Smooth muscle cell of the brain vasculature (primary cell): ENCODE measurements around the gene CAMTA2.
A peak's percentile ranks its signal among the peaks of the same experiment; 100 is the strongest.

Source experiments
- DNase-seq: peaks from one replicate; pipeline ENCODE4 v3.0.0-alpha.2; 2012; ENCODE audit warnings: low read depth, low spot score

Gene CAMTA2

DNA sequence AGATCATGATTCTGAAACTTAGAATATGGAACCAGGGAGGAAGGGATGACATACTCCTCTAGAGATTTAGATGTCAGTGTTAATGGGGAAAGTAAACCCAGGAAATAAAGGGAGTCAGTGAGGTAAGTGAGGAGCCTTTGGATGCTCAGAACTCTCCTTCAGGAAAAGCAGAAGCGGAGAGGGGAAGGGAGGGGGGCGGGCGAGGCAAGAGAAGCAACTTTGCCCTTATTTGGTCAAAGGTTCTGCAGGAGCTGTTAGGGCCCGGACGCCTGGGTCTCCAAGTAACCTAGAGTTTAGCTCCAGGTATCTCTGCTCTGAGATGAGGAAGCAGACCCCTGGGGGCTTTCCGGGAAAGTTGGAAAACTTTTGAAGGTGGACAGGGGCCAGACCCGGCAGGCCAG lies 40.5 kb downstream of the CAMTA2 start:
- no peak for DNase-seq

DNA sequence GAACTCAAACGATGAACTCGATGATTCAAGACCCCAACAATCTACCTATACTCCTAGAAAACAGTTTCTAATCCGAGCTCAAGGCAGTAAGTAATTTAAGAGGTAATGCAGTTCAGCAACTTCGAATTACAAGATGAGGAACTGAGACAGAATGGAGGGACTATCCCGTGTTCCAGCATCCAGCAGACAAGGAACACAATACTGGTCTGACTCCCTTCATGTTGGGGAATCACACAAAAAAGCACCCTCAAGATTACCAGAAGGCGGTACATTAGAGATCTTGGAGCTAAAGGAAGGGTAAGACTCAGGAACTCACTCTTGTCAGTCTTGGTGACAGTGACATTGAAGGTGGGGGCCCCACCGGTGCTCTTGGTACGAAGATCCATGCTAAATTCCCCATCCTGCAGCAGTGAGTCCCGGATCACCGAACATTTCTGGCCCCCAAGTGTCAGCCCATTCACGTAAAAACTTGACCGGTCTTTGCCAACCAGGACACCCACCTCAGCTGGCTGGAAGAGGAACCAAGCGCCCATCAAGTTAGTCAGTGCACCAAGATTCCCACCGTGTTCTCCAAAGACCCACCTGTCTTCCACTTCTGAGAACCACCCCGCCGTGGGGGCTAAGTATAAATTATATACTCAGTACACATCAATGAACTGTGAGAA lies 41.0 kb downstream of the CAMTA2 start:
- DNase-seq: no peak

DNA sequence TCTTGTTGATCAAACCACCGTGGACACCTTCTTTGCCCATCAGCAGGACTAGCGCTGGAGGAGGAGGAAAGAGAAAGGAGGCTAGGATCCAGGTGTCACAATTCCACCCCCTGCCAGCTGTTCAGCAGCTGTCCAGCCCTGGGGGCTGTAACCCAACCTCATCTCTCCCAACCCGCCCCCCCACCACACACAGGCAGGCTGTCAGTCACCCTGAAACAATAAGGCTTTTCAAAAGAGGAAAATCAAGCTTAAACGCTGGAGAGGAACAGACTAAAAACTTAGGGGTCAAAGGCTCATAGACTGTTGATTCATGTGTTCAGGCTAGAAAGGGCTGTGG lies 41.6 kb downstream of the CAMTA2 start:
- DNase-seq: no peak

DNA sequence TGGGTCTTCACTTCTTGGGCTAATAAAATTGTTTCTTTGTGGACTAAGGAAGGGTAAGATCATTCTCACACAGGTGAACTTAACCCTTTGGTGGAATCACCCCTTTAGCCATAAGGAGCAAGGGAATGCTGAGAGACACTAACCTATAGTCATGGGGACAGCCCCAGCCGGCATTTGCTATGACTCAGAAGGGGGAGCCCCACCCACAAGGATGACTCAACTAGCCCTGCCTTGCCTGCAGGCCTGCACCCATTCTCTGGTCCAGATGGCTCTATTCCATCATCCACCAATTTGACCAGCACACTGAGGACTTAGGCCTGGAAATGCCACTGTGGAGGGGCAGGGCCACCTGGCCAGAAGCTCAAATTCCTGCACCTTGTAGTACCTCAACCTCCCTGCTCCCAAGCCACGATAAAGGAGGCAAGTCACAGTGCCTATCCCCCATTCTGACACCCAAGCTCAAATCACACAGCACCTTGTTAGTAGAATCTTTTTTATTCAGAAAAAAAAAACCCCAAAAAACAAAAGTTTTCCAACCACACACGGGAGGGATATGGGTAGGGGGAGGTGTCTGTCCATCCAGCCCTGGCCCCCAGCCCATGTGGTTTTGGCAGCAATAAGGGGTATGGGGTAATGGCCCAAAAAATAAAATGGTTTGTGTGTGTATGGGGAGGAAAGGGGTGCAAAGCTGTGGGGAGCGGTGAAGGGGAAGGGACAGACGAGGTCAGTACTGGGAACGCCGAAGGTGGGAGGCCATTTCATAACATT lies 42.1 kb downstream of the CAMTA2 start:
- no peak for DNase-seq

- no peak for DNase-seq
Measured at GRCh38 chr17:4944554-4945175, 42.8 kb downstream of the CAMTA2 start.

DNA sequence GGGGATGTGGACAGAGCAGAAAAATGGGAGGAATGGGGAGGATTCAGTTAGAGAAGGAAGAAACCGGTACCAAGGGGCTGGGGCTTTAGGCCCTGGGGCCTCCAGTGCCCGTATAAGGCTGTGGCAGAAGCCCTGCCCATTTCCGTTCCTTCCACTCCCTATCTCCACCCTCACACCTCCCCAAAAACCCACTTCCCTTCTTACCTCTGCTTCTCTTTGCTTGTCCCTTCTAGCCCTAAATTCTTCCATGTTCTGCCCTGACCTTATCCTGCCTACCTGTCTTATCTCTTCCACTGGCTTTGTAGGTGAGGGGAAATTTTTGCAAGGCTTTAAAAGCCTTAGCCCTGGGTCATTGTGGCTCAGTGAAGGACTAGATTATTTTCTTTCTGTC lies 43.3 kb downstream of the CAMTA2 start:
- no peak for DNase-seq

DNA sequence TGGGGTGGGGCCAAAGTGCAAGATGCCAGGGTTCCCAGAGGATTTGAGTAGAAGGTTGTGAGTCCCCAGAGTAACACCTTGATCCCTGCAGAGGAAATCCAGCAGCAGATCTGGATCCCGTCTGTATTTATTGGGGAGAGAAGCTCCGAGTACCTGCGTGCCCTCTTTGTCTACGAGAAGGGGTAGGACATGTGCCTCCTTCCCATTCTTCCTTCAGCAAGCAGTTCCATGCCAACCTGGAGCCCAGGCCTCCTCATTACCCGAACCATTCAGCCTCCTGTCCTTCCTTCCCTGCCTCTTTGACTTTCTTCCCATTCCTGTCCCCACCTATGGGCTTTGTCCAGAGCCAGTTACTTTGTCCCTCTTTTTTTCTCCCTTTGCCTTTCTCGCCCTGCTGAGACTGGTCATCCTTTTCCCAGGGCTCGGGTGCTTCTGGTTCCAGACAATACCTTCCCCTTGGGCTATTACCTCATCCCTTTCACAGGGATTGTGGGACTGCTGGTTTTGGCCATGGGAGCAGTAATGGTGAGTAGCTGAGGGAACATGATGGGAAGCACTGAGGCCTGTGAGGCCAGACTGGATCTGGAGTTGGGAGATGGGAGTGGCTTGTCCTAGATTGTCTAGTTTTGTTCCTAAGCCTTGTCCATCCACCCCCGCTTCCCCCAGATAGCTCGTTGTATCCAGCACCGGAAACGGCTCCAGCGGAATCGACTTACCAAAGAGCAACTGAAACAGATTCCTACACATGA lies 44.5 kb downstream of the CAMTA2 start:
- DNase-seq: no peak

GRCh38 chr17:4941319-4941610 lies 46.2 kb downstream of the CAMTA2 start:
- DNase-seq: no peak

- DNase-seq: no peak
Measured at GRCh38 chr17:4940555-4941318, 46.7 kb downstream of the CAMTA2 start.

- peak; percentile 99 for DNase-seq
Measured at GRCh38 chr17:4939796-4940554, 47.5 kb downstream of the CAMTA2 start, which contains the start of the genes RNF167 and SLC25A11. TSS of gene RNF167 (plus strand) at chr17:4940268. CDS start at chr17:4940910, 642 bp downstream. TSS of gene SLC25A11 (minus strand) at chr17:4940046. CDS start at chr17:4939910, 136 bp downstream.

GRCh38 chr17:4939546-4939795 lies 48.0 kb downstream of the CAMTA2 start:
- DNase-seq: no peak

DNA sequence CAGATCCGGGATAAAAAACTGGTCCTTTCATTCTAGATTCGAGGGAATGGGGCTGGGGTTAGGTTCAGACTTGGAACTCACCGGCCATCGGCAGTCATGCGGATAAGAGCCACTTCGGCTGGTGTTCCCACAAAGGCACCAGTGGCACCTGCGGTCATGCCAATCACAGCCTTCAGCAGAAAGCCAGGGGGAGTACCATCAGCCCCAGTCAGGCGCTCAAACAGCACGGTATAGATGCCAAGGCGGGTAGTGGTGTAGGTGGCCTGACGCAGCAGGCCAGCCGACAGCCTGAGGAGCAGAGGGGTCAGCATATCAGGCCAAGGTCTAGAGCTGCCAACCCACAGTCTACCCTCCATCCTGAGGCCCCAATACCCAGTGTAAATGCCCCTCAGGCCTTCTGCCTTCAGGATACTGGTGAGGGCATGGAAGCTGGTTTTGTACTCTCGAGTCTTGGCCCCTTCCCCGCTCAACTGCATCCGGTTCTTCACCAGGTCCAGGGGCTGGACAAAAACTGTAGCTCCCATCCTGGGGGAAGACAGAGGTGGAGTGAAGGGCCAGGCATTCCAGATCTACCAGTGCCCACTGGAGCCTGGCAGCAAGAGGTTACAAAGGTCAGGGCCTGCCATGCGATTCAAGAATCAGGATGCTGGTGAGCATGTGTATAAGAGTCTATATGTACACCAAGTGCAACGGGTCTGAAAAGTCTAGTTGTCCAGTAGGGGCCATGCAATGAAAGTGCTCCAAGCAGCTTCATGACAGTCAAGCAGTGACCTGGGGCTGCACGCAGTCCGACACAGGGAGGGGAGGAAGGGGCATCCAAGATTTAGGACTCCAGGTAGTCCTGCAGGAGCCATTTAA lies 48.6 kb downstream of the CAMTA2 start:
- DNase-seq: no peak

- no peak for DNase-seq
Measured at GRCh38 chr17:4938069-4938491, 49.4 kb downstream of the CAMTA2 start.

GRCh38 chr17:4937553-4937952 lies 49.9 kb downstream of the CAMTA2 start:
- no peak for DNase-seq

- DNase-seq: no peak
Measured at GRCh38 chr17:4936436-4936835, 51.0 kb downstream of the CAMTA2 start.

GRCh38 chr17:4935650-4936049 lies 51.8 kb downstream of the CAMTA2 start:
- no peak for DNase-seq

GRCh38 chr17:4934173-4934979 lies 53.1 kb downstream of the CAMTA2 start:
- DNase-seq: no peak

GRCh38 chr17:4933646-4934045 lies 53.8 kb downstream of the CAMTA2 start:
- no peak for DNase-seq

DNA sequence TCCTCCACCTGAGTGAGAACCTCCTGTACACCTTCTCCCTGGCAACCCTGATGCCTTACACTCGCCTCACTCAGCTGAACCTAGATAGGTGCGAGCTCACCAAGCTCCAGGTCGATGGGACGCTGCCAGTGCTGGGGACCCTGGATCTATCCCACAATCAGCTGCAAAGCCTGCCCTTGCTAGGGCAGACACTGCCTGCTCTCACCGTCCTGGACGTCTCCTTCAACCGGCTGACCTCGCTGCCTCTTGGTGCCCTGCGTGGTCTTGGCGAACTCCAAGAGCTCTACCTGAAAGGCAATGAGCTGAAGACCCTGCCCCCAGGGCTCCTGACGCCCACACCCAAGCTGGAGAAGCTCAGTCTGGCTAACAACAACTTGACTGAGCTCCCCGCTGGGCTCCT lies 54.7 kb downstream of the CAMTA2 start:
- no peak for DNase-seq
